DOHH2 (cell line): Measurements from ENCODE around the gene PRRC2B.

ENCODE experiments used
- H3F3A ChIP-seq: fragments of 200-600 bp; sonication (generic), shearing (Covaris generic); 2 replicates; pipeline ENCODE4 v1.6.0; 2016; ENCODE audit warnings: antibody characterized with exemption, mild to moderate bottlenecking; ENCODE audit not compliant: control insufficient read depth, insufficient read depth
- H3K27ac ChIP-seq: fragments of 200-600 bp; sonication (generic); 2 replicates; pipeline ENCODE4 v1.5.1; 2014; ENCODE audit warnings: low read depth, mild to moderate bottlenecking, low read length, moderate library complexity
- H3K27me3 ChIP-seq: fragments of 200-600 bp; sonication (generic); 2 replicates; pipeline ENCODE4 v1.6.1; 2014; ENCODE audit warnings: mild to moderate bottlenecking, low read length, mixed read lengths; ENCODE audit not compliant: control insufficient read depth
- H3K36me3 ChIP-seq: fragments of 200-600 bp; sonication (generic); 2 replicates; pipeline ENCODE4 v1.6.1; 2014; ENCODE audit warnings: mild to moderate bottlenecking, low read length, moderate library complexity, mixed read lengths; ENCODE audit not compliant: control insufficient read depth
- H3K4me1 ChIP-seq: fragments of 200-600 bp; sonication (generic); 2 replicates; pipeline ENCODE4 v1.6.1; 2014; ENCODE audit warnings: mild to moderate bottlenecking, low read length, mixed read lengths; ENCODE audit not compliant: control insufficient read depth
- H3K4me2 ChIP-seq: fragments of 200-600 bp; sonication (generic); 2 replicates; pipeline ENCODE4 v1.6.0; 2014; ENCODE audit warnings: mild to moderate bottlenecking, low read length, moderate library complexity
- H3K4me3 ChIP-seq: fragments of 200-600 bp; sonication (generic); 2 replicates; pipeline ENCODE4 v1.5.1; 2014; ENCODE audit warnings: mild to moderate bottlenecking, low read length, mixed read lengths
- H3K79me2 ChIP-seq: fragments of 200-600 bp; sonication (generic); 2 replicates; pipeline ENCODE4 v1.6.1; 2014; ENCODE audit warnings: mild to moderate bottlenecking, low read length, mixed read lengths; ENCODE audit not compliant: control insufficient read depth
- H3K9me2 ChIP-seq: fragments of 200-600 bp; sonication (generic); replicated peaks from 2 replicates; pipeline ENCODE4 v1.6.1; 2014; ENCODE audit warnings: mild to moderate bottlenecking, low read length, mixed read lengths; ENCODE audit not compliant: control insufficient read depth
- H3K9me3 ChIP-seq: fragments of 200-600 bp; sonication (generic); 2 replicates; pipeline ENCODE4 v1.6.1; 2014; ENCODE audit warnings: antibody characterized with exemption, low read length, mixed read lengths; ENCODE audit not compliant: control insufficient read depth, insufficient read depth
- H4K20me1 ChIP-seq: fragments of 200-600 bp; sonication (generic); 2 replicates; pipeline ENCODE4 v1.6.0; 2014; ENCODE audit warnings: low read depth, mild to moderate bottlenecking, antibody characterized with exemption, low read length, moderate library complexity; ENCODE audit not compliant: control insufficient read depth, insufficient read depth
- EZH2phosphoT487 ChIP-seq: fragments of 200-600 bp; sonication (generic); IDR thresholded peaks from 2 replicates; pipeline ENCODE4 v1.6.1; 2017; ENCODE audit warnings: borderline replicate concordance, mild to moderate bottlenecking, antibody characterized with exemption, low read length, moderate library complexity, mixed read lengths
- TF ChIP-seq, protein P1 (sequence below): fragments of 200-600 bp; sonication (generic); IDR thresholded peaks from one replicate; pipeline ENCODE4 v1.5.1; 2014; ENCODE audit warnings: antibody characterized with exemption, mild to moderate bottlenecking, low read depth, low read length; ENCODE audit not compliant: poor library complexity, severe bottlenecking

PRRC2B gene

GRCh38 chr9:131442351-131442750 lies 48.5 kb downstream of the PRRC2B start:
- Histone ChIP-seq H3K4me2 (no peak overlapping the region), H3K27ac (no peak overlapping the region), H3K9me3 (no peaks in the 10 kb centered on the region), H3K4me1 (peaks cover 27% of the 10 kb centered on the region), H3K27me3 (no peaks in the 10 kb centered on the region), H3K36me3 (peaks cover 95% of the 10 kb centered on the region), H4K20me1 (no peaks in the 10 kb centered on the region; the same call in 1 of the 2 replicates), H3K9me2 (no peaks in the 10 kb centered on the region), H3K79me2 (peaks cover 53% of the 10 kb centered on the region), H3K4me3 (no peak overlapping the region), H3F3A (no peaks in the 10 kb centered on the region)
- TF ChIP-seq EZH2phosphoT487 = no peak
- TF ChIP-seq, protein P1, sequence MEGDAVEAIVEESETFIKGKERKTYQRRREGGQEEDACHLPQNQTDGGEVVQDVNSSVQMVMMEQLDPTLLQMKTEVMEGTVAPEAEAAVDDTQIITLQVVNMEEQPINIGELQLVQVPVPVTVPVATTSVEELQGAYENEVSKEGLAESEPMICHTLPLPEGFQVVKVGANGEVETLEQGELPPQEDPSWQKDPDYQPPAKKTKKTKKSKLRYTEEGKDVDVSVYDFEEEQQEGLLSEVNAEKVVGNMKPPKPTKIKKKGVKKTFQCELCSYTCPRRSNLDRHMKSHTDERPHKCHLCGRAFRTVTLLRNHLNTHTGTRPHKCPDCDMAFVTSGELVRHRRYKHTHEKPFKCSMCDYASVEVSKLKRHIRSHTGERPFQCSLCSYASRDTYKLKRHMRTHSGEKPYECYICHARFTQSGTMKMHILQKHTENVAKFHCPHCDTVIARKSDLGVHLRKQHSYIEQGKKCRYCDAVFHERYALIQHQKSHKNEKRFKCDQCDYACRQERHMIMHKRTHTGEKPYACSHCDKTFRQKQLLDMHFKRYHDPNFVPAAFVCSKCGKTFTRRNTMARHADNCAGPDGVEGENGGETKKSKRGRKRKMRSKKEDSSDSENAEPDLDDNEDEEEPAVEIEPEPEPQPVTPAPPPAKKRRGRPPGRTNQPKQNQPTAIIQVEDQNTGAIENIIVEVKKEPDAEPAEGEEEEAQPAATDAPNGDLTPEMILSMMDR = no peak

DNA sequence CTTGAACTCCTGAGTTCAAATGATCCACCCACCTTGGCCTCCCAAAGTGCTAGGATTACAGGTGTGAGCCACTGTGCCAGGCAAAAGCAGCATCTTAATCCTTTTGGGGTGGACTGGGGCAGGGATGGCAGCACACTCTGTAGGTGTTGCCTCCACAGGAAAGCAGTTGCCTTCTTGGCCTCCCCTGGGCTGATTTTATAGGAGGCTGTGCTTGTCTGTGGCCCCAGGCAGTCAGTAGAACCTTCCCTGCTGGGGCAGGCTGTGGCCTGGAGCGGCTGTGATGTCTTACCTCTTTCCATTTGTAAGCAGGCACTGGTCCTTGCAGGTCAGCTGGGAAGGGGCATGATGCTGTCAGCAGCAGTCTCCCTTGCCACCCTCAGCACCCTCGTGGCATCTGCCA lies 49.8 kb downstream of the PRRC2B start:
- Histone ChIP-seq H3K36me3 (peaks cover 94% of the 10 kb centered on the region), H3K9me3 (no peaks in the 10 kb centered on the region), H3F3A (no peaks in the 10 kb centered on the region)

DNA sequence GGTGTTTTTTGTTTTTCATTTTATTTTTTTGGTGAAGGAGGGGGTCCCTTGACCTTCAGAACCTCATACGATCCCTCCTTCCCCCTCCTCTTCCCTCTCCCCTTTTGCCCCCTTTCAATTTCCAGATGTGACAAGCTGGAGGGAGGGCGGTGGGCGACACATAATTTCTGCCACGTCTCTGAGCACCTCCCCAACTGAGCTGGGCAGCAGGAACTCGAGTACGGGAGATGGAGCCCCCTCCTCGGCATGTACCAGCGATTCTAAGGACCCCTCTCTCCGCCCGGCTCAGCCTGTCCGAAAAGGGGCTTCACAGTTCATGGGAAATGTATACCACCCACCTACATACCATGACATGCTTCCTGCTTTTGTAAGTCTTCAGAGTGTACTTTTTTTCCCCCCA lies 52.4 kb downstream of the PRRC2B start:
- Histone ChIP-seq H3K27me3 (no peaks in the 10 kb centered on the region), H3K36me3 (peaks cover 95% of the 10 kb centered on the region), H3K9me3 (no peaks in the 10 kb centered on the region), H3K79me2 (peaks cover 60% of the 10 kb centered on the region), H4K20me1 (no peaks in the 10 kb centered on the region; the same call in 1 of the 2 replicates), H3K27ac (no peak overlapping the region), H3F3A (no peaks in the 10 kb centered on the region), H3K4me1 (peaks cover 4% of the 10 kb centered on the region), H3K4me3 (no peak overlapping the region), H3K9me2 (no peaks in the 10 kb centered on the region), H3K4me2 (no peak overlapping the region)
- TF ChIP-seq, protein P1 = no peak
- TF ChIP-seq EZH2phosphoT487 = no peak

More for the DNA sequence above, 49.8 kb downstream of the PRRC2B start:
- Histone ChIP-seq H3K4me3 (no peak overlapping the region), H4K20me1 (no peaks in the 10 kb centered on the region; the same call in 1 of the 2 replicates), H3K4me1 (peaks cover 26% of the 10 kb centered on the region), H3K27me3 (no peaks in the 10 kb centered on the region), H3K27ac (no peak overlapping the region), H3K9me2 (no peaks in the 10 kb centered on the region), H3K4me2 (no peak overlapping the region), H3K79me2 (peaks cover 53% of the 10 kb centered on the region)
- TF ChIP-seq EZH2phosphoT487 = no peak
- TF ChIP-seq, protein P1 = no peak

DNA sequence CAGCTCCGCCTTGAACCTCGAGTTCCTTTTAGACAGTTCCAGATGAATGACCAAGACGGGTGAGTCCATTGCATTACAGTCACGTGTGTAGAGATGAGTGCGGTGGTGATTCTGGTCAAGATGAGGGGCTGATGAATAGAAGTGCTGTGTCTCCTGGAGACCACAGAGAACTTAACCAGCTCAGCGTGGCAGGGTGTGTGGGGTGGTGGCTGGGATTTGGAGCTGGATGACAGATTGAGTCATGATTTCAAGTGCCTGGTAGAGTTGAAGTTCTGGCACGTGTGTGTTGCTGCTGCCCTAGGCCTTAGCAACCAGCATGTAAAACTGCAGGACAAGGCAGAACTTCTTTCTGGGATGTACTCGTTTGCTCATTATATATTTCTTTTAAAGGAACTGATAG lies 53.3 kb downstream of the PRRC2B start:
- TF ChIP-seq, protein P1 = no peak
- TF ChIP-seq EZH2phosphoT487 = no peak
- H3K36me3 ChIP-seq = peaks cover 95% of the 10 kb centered on the region

More for the DNA sequence above, 53.3 kb downstream of the PRRC2B start:
- Histone ChIP-seq H3K4me1 (no peaks in the 10 kb centered on the region), H3K9me2 (no peaks in the 10 kb centered on the region), H3K4me2 (no peak overlapping the region), H3K79me2 (peaks cover 62% of the 10 kb centered on the region), H3F3A (0 out of 2 replicates have a peak, but pooled peaks cover 2% of the 10 kb centered on the region), H3K27ac (no peak overlapping the region), H3K4me3 (no peak overlapping the region), H4K20me1 (no peaks in the 10 kb centered on the region; the same call in 1 of the 2 replicates), H3K9me3 (no peaks in the 10 kb centered on the region), H3K27me3 (no peaks in the 10 kb centered on the region)
